ENCODE measurements around the gene YOD1. TPM values are rescaled to one million over a fixed set of nuclear protein-coding genes. Genes with fewer than 3 reads are reported as not detected.

Gene YOD1
- total and polyA plus RNA-seq, 2 of the 13 experiments (the other 11 are each of a cell fraction or from before 2014, with no cell fraction given), result 3.4 to 9.1 TPM

- BruUV-seq (replicated peaks), result no TSS peak
- no peaks in the 10 kb centered on the region for H3K79me2 ChIP-seq (ENCODE audit: insufficient read depth, low read length)
- in situ Hi-C loops (cut with HindIII; ENCODE audit: extremely low pct_ligation_motif_present, low pct_unique_long_range_greater_than_20kb) (no loop called here), intact Hi-C loops (cut with micrococcal nuclease; ENCODE audit: unreplicated experiment) (no loop called here)
- CTCF ChIA-PET (ENCODE audit: low intra/inter-chr PET ratio, low total read pairs), result no interaction called here
- POLR2A ChIA-PET, result no interaction called here
- no peaks in the 10 kb centered on the region for H4K20me1 ChIP-seq (ENCODE audit: insufficient read depth, low read length)
- H3K36me3 ChIP-seq (replicated peaks in 1 of 2; ENCODE audit: control insufficient read depth in 1 of 2, insufficient read depth in 2 of 2, low read length in 2 of 2), result no peaks in the 10 kb centered on the region
- peaks cover 25% of the 10 kb centered on the region for H3K4me1 ChIP-seq (ENCODE audit: insufficient read depth, low read length)
- no peak for FAIRE-seq
- H3K4me3 ChIP-seq (replicated peaks in 1 of 3; ENCODE audit: insufficient read depth in 1 of 3, low read depth in 2 of 3, low read length in 3 of 3), result no peak overlapping the region
- H3K27me3 ChIP-seq (ENCODE audit: control insufficient read depth in 1 of 2, insufficient read depth in 2 of 2, low read length in 2 of 2), result no peaks in the 10 kb centered on the region
- no peaks in the 10 kb centered on the region for H3K9me3 ChIP-seq (ENCODE audit: low read length)
- H2AFZ ChIP-seq (ENCODE audit: low read length), result no peak overlapping the region
- H3K4me2 ChIP-seq (ENCODE audit: low read depth, low read length), result no peak overlapping the region
- no peak overlapping the region for H3K9ac ChIP-seq (ENCODE audit: insufficient read depth, low read depth, low read length)
- H3K27ac ChIP-seq (ENCODE audit: extremely low read length, insufficient read depth, low read length), result no peak overlapping the region
- DNase-seq (ENCODE audit: low spot score), result no peak
- no peak for ATAC-seq
- 83% methylated on average over 1 of the region's 3 CpGs for WGBS (ENCODE audit: low lambda C conversion rate)
- no peak for TF ChIP-seq ARNT2 (CRISPR knock-in tag; IDR thresholded peaks at IDR 0.05; ENCODE audit: low read depth)
- TF ChIP-seq ZNF740 (CRISPR knock-in tag; IDR thresholded peaks at IDR 0.05), result no peak
- no peak for TF ChIP-seq ZNF20 (CRISPR knock-in tag; IDR thresholded peaks at IDR 0.05)
- no peak for TF ChIP-seq ZNF597 (CRISPR knock-in tag; IDR thresholded peaks at IDR 0.05)
- TF ChIP-seq ATAD3A (CRISPR knock-in tag; IDR thresholded peaks at IDR 0.05), result no peak
- no peak for TF ChIP-seq ZNF609 (CRISPR knock-in tag; IDR thresholded peaks at IDR 0.05; ENCODE audit: borderline replicate concordance)
- TF ChIP-seq ZBTB7A (CRISPR knock-in tag; IDR thresholded peaks at IDR 0.05), result no peak
- no peak for TF ChIP-seq ISX (CRISPR knock-in tag; conservative IDR thresholded peaks at IDR 0.05)
- no peak for TF ChIP-seq AHDC1 (CRISPR knock-in tag; IDR thresholded peaks at IDR 0.05; ENCODE audit: borderline replicate concordance)
- TF ChIP-seq ESRRA (CRISPR knock-in tag; IDR thresholded peaks at IDR 0.05; ENCODE audit: low read depth), result no peak
- no peak for TF ChIP-seq NFIC (IDR thresholded peaks at IDR 0.05; ENCODE audit: low read length)
- TF ChIP-seq ZNF30 (CRISPR knock-in tag; IDR thresholded peaks at IDR 0.05), result no peak
These were observed 35.2 kb downstream of the YOD1 start for GRCh38 chr1:207015791-207016190.
